Measurements from ENCODE around the gene ELF4.
A peak's percentile ranks its signal among the peaks of the same experiment; 100 is the strongest.

Gene ELF4

GRCh38 chrX:130066975-130067615 is 43.2 kb downstream of the ELF4 start:
- no peaks in the 10 kb centered on the region for H3K27me3 ChIP-seq (ENCODE audit: insufficient read depth, low read length)
- no peaks in the 10 kb centered on the region for H3K79me2 ChIP-seq (ENCODE audit: control insufficient read depth, insufficient read depth, low read length, unreplicated experiment)
- H3K4me1 ChIP-seq (ENCODE audit: control insufficient read depth, insufficient read depth, low read length, unreplicated experiment), result no peaks in the 10 kb centered on the region
- H3K4me3 ChIP-seq (ENCODE audit: low read depth, low read length), result no peak overlapping the region
- no peaks in the 10 kb centered on the region for H3K36me3 ChIP-seq (ENCODE audit: insufficient read depth, low read length)
- H3K27ac ChIP-seq (ENCODE audit: low read depth, low read length), result no peak overlapping the region
- H2AFZ ChIP-seq (ENCODE audit: low read length, unreplicated experiment), result no peak overlapping the region

DNA sequence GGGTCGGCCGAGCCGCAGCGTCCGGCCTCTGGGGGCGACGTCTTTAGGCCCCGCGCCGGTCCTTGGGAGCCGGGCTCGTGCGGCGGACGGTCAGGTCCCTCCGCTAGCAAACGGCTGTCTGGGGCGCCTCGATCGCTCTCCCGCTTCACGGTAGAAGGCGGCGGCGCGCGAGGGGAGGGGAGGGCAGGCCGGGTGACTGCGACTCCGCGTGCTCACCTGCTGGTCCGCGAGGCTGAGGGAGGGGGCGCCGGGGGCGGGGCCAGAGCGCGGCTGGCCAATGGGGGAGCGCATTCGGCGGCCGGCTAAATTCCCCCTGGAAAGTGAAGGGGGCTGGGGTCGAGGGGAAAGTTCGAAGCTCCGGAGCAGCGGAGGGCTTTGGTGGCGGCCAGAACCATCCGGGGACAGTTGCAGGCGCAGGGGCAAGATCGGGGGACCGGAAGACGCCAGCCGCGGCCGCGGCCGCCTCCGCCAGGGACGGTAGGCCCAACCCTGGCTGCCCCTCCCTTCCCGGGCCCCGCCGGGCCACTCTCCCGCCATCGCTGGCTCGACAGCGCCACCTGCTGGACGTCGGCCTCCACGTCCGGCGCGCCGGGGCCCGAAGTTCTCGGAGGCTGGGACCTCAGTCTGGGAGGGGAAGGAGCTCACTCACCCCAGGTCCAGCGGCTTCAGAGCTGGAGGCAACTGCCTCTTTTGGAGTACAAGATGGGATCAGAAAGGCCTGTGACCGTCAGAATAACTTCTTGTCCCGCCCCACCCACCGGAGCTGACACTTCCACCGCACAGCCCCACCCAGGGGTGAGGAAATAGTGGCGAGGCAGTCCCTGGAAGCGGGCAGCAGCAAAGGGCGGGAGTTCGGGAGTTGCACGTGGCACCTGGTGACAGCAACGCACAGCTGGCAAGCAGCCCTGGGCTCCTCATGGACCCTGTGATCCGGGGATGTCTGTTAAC is 49.9 kb downstream of the ELF4 start:
- H3K79me2 ChIP-seq (ENCODE audit: control insufficient read depth, insufficient read depth, low read length, unreplicated experiment), result no peaks in the 10 kb centered on the region
- no peaks in the 10 kb centered on the region for H3K36me3 ChIP-seq (ENCODE audit: insufficient read depth, low read length)
- no peaks in the 10 kb centered on the region for H3K4me1 ChIP-seq (ENCODE audit: control insufficient read depth, insufficient read depth, low read length, unreplicated experiment)
- peak overlapping the region; percentile 50 for H2AFZ ChIP-seq (ENCODE audit: low read length, unreplicated experiment)
- no peaks in the 10 kb centered on the region for H3K27me3 ChIP-seq (ENCODE audit: insufficient read depth, low read length)
- 0 out of 2 replicates have a peak overlapping the region, but pooled peaks have one; percentile 47 for H3K27ac ChIP-seq (ENCODE audit: low read depth, low read length)
- H3K4me3 ChIP-seq (ENCODE audit: low read depth, low read length), result peak overlapping the region; percentile 74

- Histone ChIP-seq H3K27me3 (ENCODE audit: insufficient read depth, low read length) (no peaks in the 10 kb centered on the region), H3K27ac (ENCODE audit: low read depth, low read length) (no peak overlapping the region), H2AFZ (ENCODE audit: low read length, unreplicated experiment) (no peak overlapping the region), H3K79me2 (ENCODE audit: control insufficient read depth, insufficient read depth, low read length, unreplicated experiment) (no peaks in the 10 kb centered on the region), H3K4me3 (ENCODE audit: low read depth, low read length) (no peak overlapping the region), H3K4me1 (ENCODE audit: control insufficient read depth, insufficient read depth, low read length, unreplicated experiment) (no peaks in the 10 kb centered on the region), H3K36me3 (ENCODE audit: insufficient read depth, low read length) (no peaks in the 10 kb centered on the region)
Observed at GRCh38 chrX:130058652-130059051, 51.6 kb downstream of the ELF4 start.

DNA sequence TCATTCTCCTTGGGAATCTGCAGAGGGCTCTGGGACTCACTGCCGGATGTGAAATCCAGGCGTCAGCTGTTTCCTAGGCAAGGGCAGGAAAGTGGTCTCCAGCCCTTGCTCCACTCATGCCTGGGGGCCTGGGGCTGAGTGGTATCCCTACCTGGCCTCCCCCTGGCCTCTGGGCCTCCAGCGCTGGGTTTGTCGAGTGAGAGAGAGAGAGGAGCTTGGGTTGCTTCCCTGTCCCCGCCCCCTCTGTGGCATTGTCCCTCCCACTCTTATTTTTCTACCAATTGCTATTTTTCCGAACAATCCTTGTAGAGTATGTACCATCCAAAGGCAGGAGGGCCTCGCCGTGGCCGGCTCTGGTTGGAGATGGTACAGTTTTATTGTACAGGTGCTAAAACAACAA is 53.1 kb downstream of the ELF4 start:
- H3K36me3 ChIP-seq (ENCODE audit: insufficient read depth, low read length), result no peaks in the 10 kb centered on the region
- H2AFZ ChIP-seq (ENCODE audit: low read length, unreplicated experiment), result no peak overlapping the region
- H3K79me2 ChIP-seq (ENCODE audit: control insufficient read depth, insufficient read depth, low read length, unreplicated experiment), result no peaks in the 10 kb centered on the region
- H3K4me1 ChIP-seq (ENCODE audit: control insufficient read depth, insufficient read depth, low read length, unreplicated experiment), result no peaks in the 10 kb centered on the region
- no peaks in the 10 kb centered on the region for H3K27me3 ChIP-seq (ENCODE audit: insufficient read depth, low read length)
- no peak overlapping the region for H3K27ac ChIP-seq (ENCODE audit: low read depth, low read length)
- no peak overlapping the region for H3K4me3 ChIP-seq (ENCODE audit: low read depth, low read length)

DNA sequence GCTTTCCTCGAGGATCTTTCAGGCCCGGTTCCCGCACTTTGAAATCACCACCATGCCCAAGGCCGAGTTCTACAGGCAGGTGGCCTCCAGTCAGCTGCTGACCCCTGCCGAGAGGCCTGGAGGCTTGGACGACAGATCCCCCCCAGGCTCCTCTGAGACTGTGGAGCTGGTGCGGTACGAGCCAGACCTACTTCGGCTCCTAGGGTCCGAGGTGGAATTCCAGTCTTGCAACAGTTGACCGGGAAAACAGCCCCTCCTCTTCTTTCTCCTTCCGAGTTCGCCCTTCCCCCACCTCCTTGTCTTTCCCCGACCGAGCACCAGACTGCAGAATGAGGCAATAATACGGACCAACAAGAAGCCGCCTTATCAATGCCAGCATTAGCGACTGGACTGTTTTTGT is 54.4 kb downstream of the ELF4 start:
- no peak overlapping the region for H3K27ac ChIP-seq (ENCODE audit: low read depth, low read length)
- H3K79me2 ChIP-seq (ENCODE audit: control insufficient read depth, insufficient read depth, low read length, unreplicated experiment), result no peaks in the 10 kb centered on the region
- no peaks in the 10 kb centered on the region for H3K36me3 ChIP-seq (ENCODE audit: insufficient read depth, low read length)
- H3K4me1 ChIP-seq (ENCODE audit: control insufficient read depth, insufficient read depth, low read length, unreplicated experiment), result no peaks in the 10 kb centered on the region
- H3K4me3 ChIP-seq (ENCODE audit: low read depth, low read length), result no peak overlapping the region
- no peak overlapping the region for H2AFZ ChIP-seq (ENCODE audit: low read length, unreplicated experiment)
- H3K27me3 ChIP-seq (ENCODE audit: insufficient read depth, low read length), result no peaks in the 10 kb centered on the region

DNA sequence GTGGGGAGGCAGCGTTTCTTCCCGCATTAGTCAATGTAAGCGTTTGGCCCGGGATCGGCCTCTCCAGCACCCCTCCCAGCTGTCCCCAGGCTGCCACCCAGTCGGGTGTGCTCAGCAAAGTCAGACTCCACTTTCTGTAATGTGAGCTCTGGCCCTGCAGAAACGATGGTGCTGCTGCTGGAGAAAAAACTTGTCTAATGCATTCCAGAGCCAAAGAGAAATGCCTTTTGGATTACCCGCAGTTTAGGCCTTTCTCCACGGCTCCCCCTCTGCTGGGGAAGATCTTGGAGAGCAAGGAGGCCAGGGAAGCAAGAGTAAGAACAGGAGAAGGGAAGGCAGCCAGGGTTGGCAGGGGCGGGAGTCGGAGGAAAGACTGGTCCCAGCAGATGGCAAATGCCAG is 55.2 kb downstream of the ELF4 start:
- Histone ChIP-seq H3K27me3 (ENCODE audit: insufficient read depth, low read length) (no peaks in the 10 kb centered on the region), H3K36me3 (ENCODE audit: insufficient read depth, low read length) (no peaks in the 10 kb centered on the region), H2AFZ (ENCODE audit: low read length, unreplicated experiment) (no peak overlapping the region), H3K4me1 (ENCODE audit: control insufficient read depth, insufficient read depth, low read length, unreplicated experiment) (no peaks in the 10 kb centered on the region), H3K4me3 (ENCODE audit: low read depth, low read length) (no peak overlapping the region), H3K79me2 (ENCODE audit: control insufficient read depth, insufficient read depth, low read length, unreplicated experiment) (no peaks in the 10 kb centered on the region), H3K27ac (ENCODE audit: low read depth, low read length) (no peak overlapping the region)

DNA sequence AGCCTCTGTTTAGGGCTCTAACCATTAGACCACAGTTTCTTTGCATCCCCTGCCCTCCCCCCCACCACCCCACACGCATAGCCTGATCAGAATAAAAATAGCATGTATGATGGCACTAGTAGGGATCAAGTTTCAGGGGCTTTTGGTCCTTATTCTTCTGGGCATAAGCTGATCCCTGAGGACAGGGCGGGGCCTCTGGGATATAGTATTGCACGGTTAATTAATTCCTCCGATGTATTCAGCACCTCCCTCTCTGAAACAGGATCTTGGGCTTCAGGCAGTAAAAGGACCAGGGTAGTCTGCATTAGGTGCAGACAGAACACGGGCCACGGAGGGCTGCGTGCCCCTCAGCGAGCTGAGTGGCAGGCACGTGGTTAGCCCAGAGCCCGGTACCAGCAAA is 57.1 kb downstream of the ELF4 start:
- no peak overlapping the region for H3K27ac ChIP-seq (ENCODE audit: low read depth, low read length)

GRCh38 chrX:130051176-130051845 is 59.0 kb downstream of the ELF4 start:
- Histone ChIP-seq H3K4me1 (ENCODE audit: control insufficient read depth, insufficient read depth, low read length, unreplicated experiment) (no peaks in the 10 kb centered on the region), H3K4me3 (ENCODE audit: low read depth, low read length) (no peak overlapping the region), H2AFZ (ENCODE audit: low read length, unreplicated experiment) (no peak overlapping the region), H3K27ac (ENCODE audit: low read depth, low read length) (no peak overlapping the region), H3K79me2 (ENCODE audit: control insufficient read depth, insufficient read depth, low read length, unreplicated experiment) (no peaks in the 10 kb centered on the region), H3K27me3 (ENCODE audit: insufficient read depth, low read length) (no peaks in the 10 kb centered on the region), H3K36me3 (ENCODE audit: insufficient read depth, low read length) (peaks cover 5% of the 10 kb centered on the region; the same call in 1 of the 2 replicates)

More for the DNA sequence above, 57.1 kb downstream of the ELF4 start:
- no peak overlapping the region for H3K4me3 ChIP-seq (ENCODE audit: low read depth, low read length)
- H3K27me3 ChIP-seq (ENCODE audit: insufficient read depth, low read length), result no peaks in the 10 kb centered on the region
- H2AFZ ChIP-seq (ENCODE audit: low read length, unreplicated experiment), result no peak overlapping the region
- no peaks in the 10 kb centered on the region for H3K79me2 ChIP-seq (ENCODE audit: control insufficient read depth, insufficient read depth, low read length, unreplicated experiment)
- no peaks in the 10 kb centered on the region for H3K4me1 ChIP-seq (ENCODE audit: control insufficient read depth, insufficient read depth, low read length, unreplicated experiment)
- H3K36me3 ChIP-seq (ENCODE audit: insufficient read depth, low read length), result peaks cover 1% of the 10 kb centered on the region; the same call in 1 of the 2 replicates

- Histone ChIP-seq H3K4me1 (ENCODE audit: control insufficient read depth, insufficient read depth, low read length, unreplicated experiment) (no peaks in the 10 kb centered on the region), H3K36me3 (ENCODE audit: insufficient read depth, low read length) (peaks cover 5% of the 10 kb centered on the region; the same call in 1 of the 2 replicates)
Observed at GRCh38 chrX:130049821-130050220, 60.5 kb downstream of the ELF4 start.

GRCh38 chrX:130048686-130049222 is 61.5 kb downstream of the ELF4 start:
- no peaks in the 10 kb centered on the region for H3K4me1 ChIP-seq (ENCODE audit: control insufficient read depth, insufficient read depth, low read length, unreplicated experiment)
- H3K36me3 ChIP-seq (ENCODE audit: insufficient read depth, low read length), result peaks cover 5% of the 10 kb centered on the region; the same call in 1 of the 2 replicates

More at GRCh38 chrX:130049821-130050220, 60.5 kb downstream of the ELF4 start:
- H2AFZ ChIP-seq (ENCODE audit: low read length, unreplicated experiment), result no peak overlapping the region
- H3K27ac ChIP-seq (ENCODE audit: low read depth, low read length), result no peak overlapping the region
- no peaks in the 10 kb centered on the region for H3K79me2 ChIP-seq (ENCODE audit: control insufficient read depth, insufficient read depth, low read length, unreplicated experiment)
- no peaks in the 10 kb centered on the region for H3K27me3 ChIP-seq (ENCODE audit: insufficient read depth, low read length)
- H3K4me3 ChIP-seq (ENCODE audit: low read depth, low read length), result no peak overlapping the region

More at GRCh38 chrX:130048686-130049222, 61.5 kb downstream of the ELF4 start:
- Histone ChIP-seq H2AFZ (ENCODE audit: low read length, unreplicated experiment) (no peak overlapping the region), H3K27me3 (ENCODE audit: insufficient read depth, low read length) (no peaks in the 10 kb centered on the region), H3K27ac (ENCODE audit: low read depth, low read length) (no peak overlapping the region), H3K79me2 (ENCODE audit: control insufficient read depth, insufficient read depth, low read length, unreplicated experiment) (no peaks in the 10 kb centered on the region), H3K4me3 (ENCODE audit: low read depth, low read length) (no peak overlapping the region)

Measured in ACC112 (cell line).